Stimulated activated CD8-positive, alpha-beta memory T cell treated with anti-CD3 and anti-CD28 coated beads, Interleukin-7, amount 100 ng/mL, for 4 hours (primary cell): ENCODE data around the gene TOGARAM2.
A peak's percentile ranks its signal among the peaks of the same experiment; 100 is the strongest.

Source experiments
- DNase-seq, 2 donors: peaks; one replicate each; pipeline ENCODE4 v3.0.0-alpha.2; 2020; ENCODE audit warnings: low read depth in 2 of 2

TOGARAM2 gene

DNA sequence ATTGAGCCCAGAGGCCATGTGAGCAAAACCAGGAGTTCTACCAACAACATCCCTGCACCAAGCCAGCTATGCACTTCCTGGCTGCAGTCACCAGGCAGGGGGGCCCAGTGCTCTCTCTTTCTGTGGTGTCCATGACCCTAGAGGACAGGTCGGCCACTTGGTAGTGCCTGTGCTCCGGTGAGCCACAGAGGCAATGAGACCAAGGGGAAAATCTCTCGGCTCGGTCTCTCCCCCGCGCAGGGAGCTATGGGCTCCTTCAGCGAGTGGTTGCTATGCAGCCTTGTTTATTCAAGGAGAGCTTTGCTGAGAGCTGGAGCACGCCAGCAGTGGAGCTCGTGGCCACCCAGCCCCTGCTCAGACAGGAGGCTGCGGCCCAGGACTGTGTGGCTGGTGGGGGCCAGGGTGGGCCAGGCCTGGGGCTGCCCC, at the start of gene TOGARAM2:
Gene TOGARAM2, plus strand, starts transcription at position 283 of the 426 bp plus-strand sequence. CDS start 13,537 bp downstream, outside the sequence.
- DNase-seq: no peak

DNA sequence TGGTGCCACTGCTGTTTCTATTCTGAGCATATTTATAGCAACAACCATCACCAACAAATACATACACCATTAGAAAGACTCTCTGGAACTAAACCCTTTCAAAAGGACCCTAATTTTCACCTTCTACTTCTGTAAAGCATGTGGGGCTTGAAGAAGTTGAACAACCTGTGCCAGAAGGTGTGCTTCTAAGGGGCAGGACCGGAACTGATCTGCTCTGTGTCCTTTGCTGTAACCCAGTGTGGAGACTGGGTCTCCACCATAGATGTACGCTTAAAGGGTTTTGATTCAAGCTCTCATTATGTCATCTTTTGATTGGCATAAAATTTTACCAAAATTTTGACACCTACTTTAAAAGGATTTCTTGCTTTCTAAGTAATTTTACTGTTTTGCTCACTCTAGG, 46.3 kb upstream of the TOGARAM2 start:
- no peak for DNase-seq

DNA sequence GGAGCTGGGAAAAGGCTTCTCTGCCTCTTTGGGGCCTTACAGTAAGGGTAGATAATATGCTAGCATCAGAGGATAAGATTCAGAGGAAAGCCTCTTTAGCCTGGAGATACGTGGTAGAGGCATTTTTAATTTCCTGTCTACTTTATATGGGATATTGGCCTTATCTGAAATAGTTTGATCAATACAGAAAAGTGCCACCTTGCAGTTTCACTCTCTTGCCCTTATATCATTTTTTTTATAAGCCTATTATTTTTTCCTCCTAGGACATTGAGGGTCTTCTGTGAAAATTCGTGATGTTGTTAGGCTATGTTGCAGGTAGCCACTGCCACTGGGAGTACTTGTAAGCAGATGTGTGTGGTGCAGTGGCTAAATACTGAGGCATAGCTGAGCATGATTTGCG, 40.1 kb upstream of the TOGARAM2 start:
- no peak for DNase-seq

DNA sequence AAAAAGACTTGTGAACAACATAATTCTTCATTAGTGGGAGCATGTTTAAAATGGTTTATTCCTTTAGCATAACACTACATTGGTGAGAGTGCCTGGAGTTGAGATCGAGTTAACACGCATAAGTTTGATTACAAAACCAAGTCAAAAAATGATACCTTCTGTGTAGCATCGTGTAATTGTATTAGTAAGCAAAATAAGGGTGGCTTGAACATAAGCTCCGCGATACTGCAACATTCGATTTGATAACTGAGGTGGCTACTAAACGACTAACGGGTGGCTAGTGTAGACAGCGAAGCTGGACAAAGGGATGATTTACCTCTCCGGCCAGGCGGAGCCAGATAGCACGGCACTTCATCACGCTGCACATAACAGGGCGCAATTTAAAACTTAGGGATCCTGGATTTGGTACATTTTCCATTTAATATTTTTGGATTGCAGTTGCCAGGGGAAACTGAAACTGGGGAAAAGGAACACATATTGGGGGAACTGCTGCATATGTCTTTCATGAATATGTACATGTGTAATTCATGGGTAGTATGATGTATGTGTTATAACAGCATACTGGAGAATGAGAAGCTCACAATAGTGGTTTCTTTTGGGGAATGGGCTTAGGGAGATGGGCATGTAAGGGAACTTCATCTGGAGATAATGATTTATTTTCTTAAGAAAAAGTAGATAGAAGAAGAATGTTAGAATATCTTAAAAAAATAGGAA, 36.4 kb upstream of the TOGARAM2 start:
- DNase-seq: no peak

DNA sequence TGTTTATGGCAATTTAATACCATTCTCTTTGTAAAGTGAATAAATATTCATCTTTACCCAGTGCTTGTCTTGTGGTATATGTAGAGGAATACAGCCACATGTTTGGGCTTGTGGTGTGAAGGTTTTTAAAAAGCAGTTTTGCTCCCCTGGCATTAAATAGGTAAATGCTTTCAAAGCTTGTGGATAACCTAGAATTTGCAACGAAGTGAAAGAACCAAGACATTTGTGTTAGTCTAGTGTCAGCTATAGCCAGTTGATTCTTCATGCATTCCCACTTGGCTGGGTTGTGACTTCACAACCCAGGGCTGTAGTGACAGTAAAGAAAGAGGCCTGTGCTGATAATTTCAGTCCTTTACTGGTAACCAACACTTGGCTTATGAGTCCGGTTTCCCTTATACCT, 32.9 kb upstream of the TOGARAM2 start:
- no peak for DNase-seq

DNA sequence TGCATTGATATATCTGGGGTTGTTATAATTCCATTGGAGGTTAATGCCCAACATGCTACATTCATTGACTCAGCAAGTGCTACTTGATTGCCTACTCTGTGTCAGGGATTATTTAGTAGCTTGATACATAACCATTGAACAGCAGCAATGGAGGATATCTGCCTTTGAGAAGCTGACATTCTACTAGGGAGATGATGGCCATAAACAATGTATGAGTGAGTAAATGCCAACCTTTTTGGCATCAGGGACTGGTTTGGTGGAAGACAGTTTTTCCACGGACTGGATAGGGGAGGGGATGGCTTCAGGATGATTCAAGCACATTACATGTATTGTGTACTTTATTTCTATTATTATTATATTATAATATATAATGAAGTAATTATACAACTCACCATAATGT, 31.9 kb upstream of the TOGARAM2 start:
- DNase-seq: no peak

DNA sequence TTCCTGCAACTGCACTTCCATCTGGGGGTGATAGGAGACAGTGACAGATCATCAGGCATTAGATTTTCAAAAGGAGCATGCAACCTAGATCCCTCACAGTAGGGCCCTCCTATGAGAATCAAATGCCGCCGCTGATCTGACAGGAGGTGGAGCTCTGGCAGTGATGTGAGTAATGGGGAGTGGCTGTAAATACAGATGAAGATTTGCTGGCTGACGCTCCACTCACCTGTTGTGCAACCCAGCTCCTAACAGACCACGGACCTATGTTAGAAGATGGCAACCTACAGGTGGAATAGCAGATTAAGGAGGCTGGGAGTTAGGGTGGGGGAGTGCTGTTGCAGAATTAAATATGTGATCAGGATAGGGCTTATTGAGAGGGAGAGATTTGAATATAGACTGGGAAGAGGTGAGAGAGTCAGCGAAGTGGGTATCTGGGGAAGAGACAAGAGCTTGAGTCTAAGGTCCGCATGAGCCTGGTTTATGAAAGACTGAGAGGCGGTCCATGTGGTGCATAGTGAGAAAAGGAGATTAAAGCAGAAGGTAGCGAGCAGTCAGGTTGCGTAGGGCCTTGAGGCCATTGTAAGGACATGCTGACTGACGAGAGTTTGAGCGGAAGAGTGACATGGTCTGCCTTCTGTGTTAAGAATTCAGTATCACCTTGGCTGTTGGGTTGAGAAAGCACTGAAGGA, 31.3 kb upstream of the TOGARAM2 start:
- no peak for DNase-seq

DNA sequence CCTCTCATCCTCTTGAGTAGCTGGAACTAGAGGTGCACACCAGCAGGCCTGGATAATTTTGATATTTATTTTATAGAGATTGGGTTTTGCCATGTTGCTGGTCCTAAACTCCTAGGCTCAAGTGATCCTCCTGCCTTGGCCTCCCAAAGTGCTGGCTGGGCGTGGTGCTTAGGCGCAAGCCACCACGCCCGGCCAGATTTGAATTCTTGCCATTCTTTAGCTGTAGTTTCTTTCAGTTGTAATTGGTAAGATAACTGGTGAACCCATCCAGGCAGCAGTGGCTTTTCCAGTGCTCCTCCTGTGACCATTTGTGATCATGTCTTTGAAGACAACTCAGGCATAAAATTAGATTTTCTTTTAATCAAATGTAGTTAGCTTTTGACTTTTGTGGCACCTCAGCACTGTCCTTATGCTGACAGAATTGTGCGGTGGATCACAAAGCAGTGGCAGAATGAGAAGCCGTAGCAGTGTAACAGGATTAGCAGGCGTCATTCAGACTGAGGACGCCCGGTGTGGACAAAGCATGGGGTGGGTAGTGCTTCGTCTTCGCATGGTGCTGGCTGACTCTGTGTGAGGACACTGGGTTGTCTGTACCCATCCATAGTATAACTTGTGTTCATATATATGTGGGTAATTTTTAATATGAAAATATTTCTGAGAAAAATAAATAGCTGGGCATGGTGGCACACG, 30.0 kb upstream of the TOGARAM2 start:
- DNase-seq: no peak

DNA sequence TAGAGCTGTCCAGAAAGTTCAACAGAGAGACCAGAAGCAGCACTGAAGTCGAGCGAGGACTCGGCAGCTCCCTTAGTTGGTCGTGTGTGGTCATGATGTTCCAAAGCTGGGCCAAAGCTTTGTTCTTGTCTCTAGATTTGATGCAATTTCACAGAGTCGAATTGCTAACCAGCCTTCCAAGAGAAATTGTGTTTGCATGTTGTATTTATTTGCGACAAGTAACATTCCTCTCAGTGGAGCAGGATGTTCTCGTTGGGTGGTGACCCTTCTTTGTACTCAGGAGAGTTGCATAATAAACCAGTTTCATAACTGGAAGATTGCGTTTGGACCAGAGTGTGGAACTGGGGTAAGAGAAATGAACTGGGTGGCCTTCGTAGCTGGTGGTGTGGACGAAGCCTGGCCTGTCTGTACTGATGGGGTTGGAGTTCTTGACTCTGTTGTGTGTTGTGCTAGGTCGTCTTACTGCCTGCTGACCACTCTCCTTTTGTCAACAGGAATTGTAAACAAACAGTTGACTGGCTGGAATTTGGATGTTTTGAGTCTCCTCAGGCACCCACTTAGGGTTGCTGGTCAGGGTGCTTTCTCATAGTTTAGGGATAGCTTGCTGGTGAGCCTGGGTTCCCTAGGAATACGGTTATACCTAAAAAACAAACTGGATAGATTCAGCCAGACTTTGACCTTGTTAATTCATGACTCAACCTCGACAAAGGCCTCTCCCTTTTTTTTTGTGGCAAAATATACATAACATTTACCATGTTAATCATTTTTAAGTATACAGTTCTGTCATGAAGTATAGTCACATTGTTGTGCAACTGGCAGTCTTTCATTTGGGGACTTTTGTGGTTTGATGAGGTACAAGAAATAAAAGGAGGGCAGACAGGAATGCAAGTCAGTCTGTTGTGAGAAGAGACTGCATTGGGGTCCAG, 28.9 kb upstream of the TOGARAM2 start:
- no peak for DNase-seq

DNA sequence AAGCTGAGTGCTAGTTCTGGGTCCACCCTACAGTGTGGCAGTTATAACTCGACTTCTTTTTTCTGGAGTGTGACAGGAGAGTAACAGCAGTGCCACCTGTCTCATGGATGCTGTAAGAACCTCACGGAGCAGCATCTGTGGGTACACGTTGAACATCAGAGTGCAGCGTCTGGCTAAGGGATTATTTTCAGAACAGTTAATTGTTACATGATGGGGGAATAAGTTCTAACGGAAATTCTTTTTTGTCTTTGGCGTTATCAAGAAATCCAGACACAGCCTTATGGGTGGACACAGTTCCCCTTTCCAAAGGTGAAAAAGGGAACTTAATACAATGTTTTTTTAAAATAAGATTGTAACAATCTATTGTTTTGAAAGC, 28.3 kb upstream of the TOGARAM2 start:
- no peak for DNase-seq

DNA sequence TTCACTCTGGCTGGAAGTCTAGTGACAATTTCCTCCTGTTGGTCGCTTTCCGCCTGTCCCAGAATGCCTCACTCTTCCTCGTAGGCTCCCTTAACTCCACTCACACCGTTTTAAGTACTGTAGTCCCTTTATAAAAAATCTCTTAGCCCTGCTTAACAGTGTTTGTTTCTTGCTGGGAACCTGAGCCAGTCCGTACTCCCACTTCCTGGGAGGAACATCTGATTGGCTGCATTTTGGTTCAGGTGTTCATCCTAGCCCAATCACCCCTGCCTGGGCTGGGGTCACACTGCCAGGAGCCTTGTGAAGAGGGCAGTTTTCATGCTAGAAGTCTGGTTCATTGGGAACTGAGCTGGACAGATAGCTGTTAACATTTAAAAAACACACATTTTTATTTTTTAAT, 25.6 kb upstream of the TOGARAM2 start:
- no peak for DNase-seq

DNA sequence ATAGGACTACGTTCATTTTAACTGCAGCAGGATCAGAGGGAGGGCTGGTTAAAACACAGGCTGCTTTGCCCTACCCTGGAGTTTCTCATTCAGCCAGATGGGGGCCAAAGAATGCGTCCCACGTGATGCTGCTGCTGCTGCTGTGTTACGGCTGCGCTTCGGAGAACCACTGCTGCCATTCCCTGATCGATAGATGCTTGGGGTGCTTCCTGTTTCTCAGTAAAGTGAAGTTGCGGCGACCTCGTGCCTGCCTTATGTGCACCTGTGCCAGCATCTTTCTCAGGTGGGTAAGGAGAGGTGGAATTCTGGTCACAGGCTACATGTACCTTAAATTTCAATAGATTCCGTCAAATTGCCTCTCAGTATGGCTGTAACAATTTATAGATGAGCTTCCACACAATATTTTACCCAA, 24.7 kb upstream of the TOGARAM2 start:
- DNase-seq: peak in 1 of 2 donors; percentile 33

DNA sequence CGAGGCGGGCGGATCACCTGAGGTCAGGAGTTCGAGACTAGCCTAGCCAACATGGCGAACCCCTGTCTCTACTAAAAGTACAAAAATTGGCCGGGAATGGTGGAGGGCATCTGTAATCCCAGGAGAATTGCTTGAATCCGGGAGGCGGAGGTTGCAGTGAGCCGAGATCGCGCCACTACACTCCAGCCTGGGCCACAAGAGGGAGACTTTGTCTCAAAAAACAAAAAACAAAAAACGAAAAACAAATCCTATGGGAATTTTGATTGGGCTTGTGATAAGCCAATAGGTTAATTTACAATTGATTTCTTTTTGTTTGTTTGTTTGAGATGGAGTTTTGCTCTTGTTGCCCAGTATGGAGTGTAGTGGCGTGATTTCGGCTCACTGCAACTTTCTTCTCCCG, 24.2 kb upstream of the TOGARAM2 start:
- no peak for DNase-seq

DNA sequence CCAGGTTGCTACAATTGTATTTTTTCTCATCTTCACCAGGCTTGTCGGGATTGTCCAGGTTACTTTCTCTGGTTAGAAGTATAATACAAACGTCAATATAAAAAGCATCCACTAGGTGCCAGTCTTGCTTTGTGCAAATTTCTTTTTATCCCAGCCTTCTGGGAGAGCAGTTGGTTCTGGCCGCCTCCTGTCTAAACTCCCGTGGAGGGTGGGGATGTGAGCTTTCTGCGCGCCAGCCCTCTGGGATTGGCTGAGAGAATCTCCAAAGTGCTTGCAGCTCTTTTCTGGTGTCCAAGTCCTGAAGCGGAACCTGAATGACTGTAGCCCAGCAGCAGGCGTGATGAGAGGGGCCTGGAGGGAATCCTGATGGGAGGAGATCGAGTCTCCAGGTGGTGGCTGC, 22.4 kb upstream of the TOGARAM2 start:
- DNase-seq: peak in 1 of 2 donors; percentile 12

DNA sequence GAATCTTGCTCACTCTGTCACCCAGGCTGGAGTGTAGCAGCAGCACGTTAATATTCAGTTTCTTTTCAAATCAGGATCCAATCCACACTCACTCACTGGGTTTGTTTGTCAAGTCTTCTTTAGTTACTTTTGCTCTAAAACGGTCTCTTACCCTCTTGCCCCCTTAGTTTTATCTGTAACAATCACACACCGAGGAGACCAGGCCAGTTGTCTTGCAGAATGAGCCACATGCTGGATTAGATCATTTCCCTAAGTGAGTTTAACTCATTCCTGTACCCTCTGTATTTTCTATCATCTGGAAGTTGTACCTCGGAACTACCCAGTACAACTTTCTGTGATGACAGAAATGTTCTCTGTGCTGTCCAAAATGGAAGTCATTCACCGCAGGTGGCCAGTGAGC, 20.7 kb upstream of the TOGARAM2 start:
- DNase-seq: no peak

DNA sequence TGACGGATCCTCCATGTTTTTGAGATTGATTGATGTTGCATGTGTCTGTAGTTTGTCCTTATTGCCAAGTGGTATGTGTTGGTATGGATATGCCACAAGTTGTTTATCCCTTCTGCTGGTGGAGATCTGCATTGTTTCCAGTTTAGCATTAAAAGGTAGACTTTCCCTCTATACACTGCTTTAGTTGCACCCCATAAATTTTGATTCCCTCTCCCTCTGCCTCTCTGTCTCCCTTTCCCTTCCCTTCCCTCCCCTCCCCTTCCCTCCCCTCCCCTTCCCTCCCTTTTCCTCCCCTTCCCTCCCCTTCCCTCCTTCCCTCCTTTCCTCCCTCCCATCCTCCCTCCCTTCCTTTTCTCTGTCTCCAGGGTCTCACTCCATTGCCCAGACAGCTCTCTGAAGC, 18.6 kb upstream of the TOGARAM2 start:
- no peak for DNase-seq

DNA sequence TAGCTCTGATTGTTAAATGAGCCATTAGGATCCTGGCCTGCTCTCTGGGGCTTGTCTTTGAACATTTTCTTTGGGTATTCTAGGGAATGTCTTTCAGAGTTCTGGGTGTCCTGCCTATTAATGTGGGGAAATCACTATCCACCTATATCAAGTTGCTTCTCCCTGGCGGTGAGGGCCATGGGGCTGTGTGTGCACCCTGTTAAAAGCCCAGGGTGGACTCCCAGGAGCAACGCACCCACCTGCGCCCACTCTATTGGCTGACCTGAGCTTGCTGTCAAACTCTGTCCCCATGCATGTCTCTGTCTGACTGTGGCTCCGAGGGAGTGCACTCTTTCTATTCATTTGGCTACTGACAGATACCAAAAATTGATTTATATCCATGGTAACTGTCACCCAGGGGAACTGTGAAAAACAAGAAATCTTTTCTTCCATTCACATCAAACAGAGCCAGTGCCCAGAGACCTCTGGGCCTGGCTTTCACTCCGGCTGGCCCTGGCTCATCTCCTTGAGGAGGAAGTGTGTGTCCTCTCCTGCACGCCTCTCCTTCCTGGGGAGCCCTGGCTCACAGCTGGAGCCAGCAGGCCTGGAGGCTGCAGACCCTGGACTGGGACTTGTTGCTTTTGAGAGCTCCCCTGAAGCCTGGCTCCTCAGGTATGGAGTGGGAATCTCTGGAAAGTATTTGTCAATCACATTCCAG, 10.5 kb upstream of the TOGARAM2 start:
- DNase-seq: no peak

DNA sequence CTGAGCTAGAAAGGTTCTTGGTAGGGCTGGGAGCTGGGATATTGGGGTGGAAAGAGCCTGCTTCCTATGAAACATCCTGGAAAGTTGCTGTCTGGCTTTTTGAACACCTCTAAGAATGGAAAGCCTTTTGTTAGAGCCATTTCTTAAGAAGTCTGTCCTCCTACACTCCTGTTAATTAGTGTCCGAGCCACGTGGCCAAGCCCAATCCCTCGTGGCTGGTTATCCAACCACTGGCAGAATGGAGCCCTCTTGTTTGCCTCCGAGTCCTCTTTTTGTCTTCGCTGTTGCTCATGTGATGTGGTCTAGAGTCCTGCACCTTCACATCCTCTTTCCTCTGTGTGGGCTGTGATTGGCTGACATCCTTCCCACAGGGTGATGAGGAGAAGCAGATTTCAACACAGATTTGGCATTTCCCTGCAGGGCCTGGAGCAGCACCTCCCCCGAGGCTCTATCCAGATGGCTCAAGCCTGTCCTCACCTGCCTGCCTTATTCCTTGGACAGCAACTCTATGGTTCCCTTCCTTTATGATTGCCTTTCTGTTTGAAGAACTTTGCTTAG, 8.2 kb upstream of the TOGARAM2 start:
- DNase-seq: no peak

DNA sequence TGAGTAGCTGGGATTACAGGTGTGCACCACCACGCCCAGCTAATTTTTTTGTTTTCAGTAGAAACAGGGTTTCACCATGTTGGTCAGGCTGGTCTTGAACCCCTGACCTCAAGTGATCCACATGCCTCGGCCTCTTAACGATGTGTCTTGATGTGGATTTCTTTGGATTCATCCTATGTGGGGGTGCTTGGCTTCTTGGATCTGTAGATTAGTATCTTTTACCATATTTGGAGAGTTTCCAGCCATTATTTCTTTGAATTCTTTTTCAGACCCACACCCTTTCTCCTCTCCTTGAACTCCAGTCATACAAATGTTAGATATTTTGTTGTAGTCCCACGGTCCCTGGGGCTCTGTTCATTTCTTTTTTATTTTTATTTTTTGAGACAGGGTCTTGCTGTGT, 6.8 kb upstream of the TOGARAM2 start:
- no peak for DNase-seq

DNA sequence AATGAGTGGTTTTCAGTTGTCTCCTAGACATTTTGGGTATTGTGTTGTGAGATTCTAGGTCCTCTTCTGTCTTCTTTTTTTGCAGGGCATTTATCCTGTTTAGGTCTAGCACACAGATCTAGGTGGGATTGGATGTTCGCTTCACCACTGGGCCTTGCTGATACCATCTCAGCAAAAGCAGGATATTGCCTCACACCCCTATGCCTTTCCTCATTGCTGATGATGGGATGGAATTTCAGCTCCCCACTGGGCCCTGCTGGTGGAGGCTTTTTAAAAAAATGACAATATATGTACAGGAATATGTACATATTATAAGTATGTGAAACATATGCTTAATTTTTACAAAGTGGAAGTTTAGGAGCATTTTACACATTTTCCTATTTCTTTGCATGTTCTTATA, 5.4 kb upstream of the TOGARAM2 start:
- DNase-seq: no peak

DNA sequence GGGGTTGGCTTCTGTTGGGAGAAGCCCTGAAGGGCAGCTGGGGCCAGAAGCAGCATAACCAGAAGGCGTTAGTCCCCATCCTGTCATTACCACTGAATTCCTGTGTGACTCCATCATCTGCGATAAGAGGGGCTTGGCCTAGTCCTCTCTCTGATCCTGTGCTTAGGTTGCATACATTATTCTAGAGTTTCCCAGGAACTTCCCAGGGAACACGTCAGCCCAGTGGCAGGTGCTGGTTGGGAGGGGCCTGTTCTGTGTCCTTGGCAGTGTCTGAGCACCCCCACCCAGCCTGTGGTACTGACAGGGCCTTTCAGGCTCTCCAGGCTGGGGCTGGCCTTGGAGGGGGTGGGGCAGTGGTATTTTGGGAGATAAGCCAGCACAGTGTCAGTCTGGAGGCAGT, 4.5 kb upstream of the TOGARAM2 start:
- no peak for DNase-seq
